K562 (cell line): ENCODE data around the gene PRDM16. TPM values are rescaled to one million over a fixed set of nuclear protein-coding genes. Genes with fewer than 3 reads are reported as not detected.

ENCODE experiments used
- ATAC-seq: fragments of 200-7000 bp; cut with Tn5 transposase; 3 replicates; pipeline ENCODE4 v1.9.1; 2020; ENCODE audit warnings: moderate library complexity
- BruUV-seq: library from RNA; stranded (reverse); fragments of 400-500 nt; replicated peaks from 2 replicates; lab custom pipeline; 2021; lab: Mats Ljungman, UMichigan
- CTCF ChIA-PET: fragments of 300-600 bp; formaldehyde crosslinking; extraction: SDS; loops from one replicate; lab custom pipeline; 2021; ENCODE audit warnings: low intra/inter-chr PET ratio; lab: Yijun Ruan, JAX
- POLR2A ChIA-PET: fragments of 300-600, 350-650 bp; sonication (Branson Sonifier 250); formaldehyde crosslinking; extraction: SDS; loops from one replicate; lab custom pipeline; 2021; ENCODE audit warnings: antibody characterized with exemption, inconsistent platforms; lab: Yijun Ruan, JAX
- DNase-seq, 4 experiments: peaks; one replicate each; pipeline versions ENCODE4 v3.0.0 to v3.0.0-alpha.2; 2011 to 2018; ENCODE audit warnings: low spot score in 3 of 4, mixed read lengths in 3 of 4; ENCODE audit errors: extremely low read depth in 1 of 4
- FAIRE-seq: peaks from 2 replicates; lab custom pipeline; 2011; peaks lifted over from hg19 to GRCh38; lab: Jason Lieb, UNC
- H2AFZ ChIP-seq: 2 replicates; pipeline ENCODE4 v1.6.0; 2011; ENCODE audit warnings: low read depth, low read length, control low read depth, inconsistent platforms
- H3K27ac ChIP-seq: fragments of 200-600 bp; 3 replicates; pipeline ENCODE4 v1.8.0; 2011; ENCODE audit warnings: low read depth, mild to moderate bottlenecking, control low read depth, inconsistent platforms, low read length, moderate library complexity, mixed read lengths; ENCODE audit errors: extremely low read depth
- H3K27me3 ChIP-seq, 2 experiments: fragments of 300-600 bp in 1 of 2; 2 replicates in 1 of 2; 3 replicates in 1 of 2; pipeline versions ENCODE4 v1.6.0 to v1.8.0; 2011; ENCODE audit warnings: inconsistent platforms in 2 of 2, low read length in 2 of 2, mild to moderate bottlenecking in 1 of 2, mixed read lengths in 1 of 2, moderate library complexity in 1 of 2; ENCODE audit not compliant: control insufficient read depth in 2 of 2, insufficient read depth in 2 of 2
- H3K36me3 ChIP-seq: fragments of 300-600 bp; 3 replicates; pipeline ENCODE4 v1.8.0; 2011; ENCODE audit warnings: mild to moderate bottlenecking, low read length, inconsistent platforms; ENCODE audit not compliant: control insufficient read depth, insufficient read depth
- H3K4me1 ChIP-seq, 2 experiments: fragments of 200-600 bp in 1 of 2; replicated peaks in 1 of 2; 2 replicates in 1 of 2; 3 replicates in 1 of 2; pipeline versions ENCODE4 v1.5.1 to v1.8.0; 2011; ENCODE audit warnings: inconsistent platforms in 2 of 2, low read length in 2 of 2, mild to moderate bottlenecking in 1 of 2, mixed read lengths in 1 of 2, moderate library complexity in 1 of 2; ENCODE audit not compliant: control insufficient read depth in 2 of 2, insufficient read depth in 2 of 2
- H3K4me2 ChIP-seq: 2 replicates; pipeline ENCODE4 v1.6.1; 2011; ENCODE audit warnings: low read length, control low read depth, inconsistent platforms, mixed read lengths; ENCODE audit not compliant: insufficient read depth
- H3K4me3 ChIP-seq: fragments of 200-600 bp; sonication (generic), shearing (Covaris generic); 2 replicates; pipeline ENCODE4 v1.5.1; 2016; ENCODE audit warnings: control low read depth, inconsistent platforms
- H3K79me2 ChIP-seq: fragments of 200-600 bp; 3 replicates; pipeline ENCODE4 v1.8.0; 2011; ENCODE audit warnings: low read length, inconsistent platforms; ENCODE audit not compliant: control insufficient read depth, insufficient read depth
- H3K9ac ChIP-seq, 2 experiments: 2 replicates each; pipeline versions ENCODE4 v1.6.0 to v1.6.1; 2011; ENCODE audit warnings: low read depth in 2 of 2, low read length in 2 of 2, control low read depth in 1 of 2, inconsistent platforms in 1 of 2, mild to moderate bottlenecking in 1 of 2, mixed read lengths in 1 of 2; ENCODE audit not compliant: insufficient read depth in 1 of 2
- H3K9me1 ChIP-seq: one replicate; pipeline ENCODE4 v1.6.0; 2011; ENCODE audit warnings: inconsistent platforms, mild to moderate bottlenecking, low read length, moderate library complexity; ENCODE audit not compliant: control insufficient read depth, insufficient read depth
- H3K9me3 ChIP-seq: replicated peaks from 2 replicates; pipeline ENCODE4 v1.5.1; 2011; ENCODE audit warnings: low read depth, low read length, inconsistent platforms; ENCODE audit not compliant: control insufficient read depth, insufficient read depth
- H4K20me1 ChIP-seq: replicated peaks from 2 replicates; pipeline ENCODE4 v1.6.1; 2011; ENCODE audit warnings: low read length, inconsistent platforms, mixed read lengths; ENCODE audit not compliant: control insufficient read depth, insufficient read depth
- FOXA3 ChIP-seq, 2 experiments: fragments of 450-650 bp in 1 of 2; sonication (generic) in 1 of 2; formaldehyde crosslinking; IDR thresholded peaks in 1 of 2; conservative IDR thresholded peaks in 1 of 2; 2 replicates each; pipeline versions ENCODE4 v1.4.0 to v1.8.0; 2020 to 2022; ENCODE audit warnings: mild to moderate bottlenecking in 2 of 2, missing genetic modification reagents in 1 of 2
- KLF13 ChIP-seq: fragments of 450-650 bp; IDR thresholded peaks from 2 replicates; pipeline ENCODE4 v1.6.1; 2016; ENCODE audit warnings: missing genetic modification characterization, low read depth, mild to moderate bottlenecking, missing compliant biosample characterization, moderate library complexity, borderline replicate concordance
- KLF6 ChIP-seq: fragments of 250-450 bp; sonication (Bioruptor Pico); IDR thresholded peaks from 2 replicates; pipeline ENCODE4 v1.4.0; 2020; ENCODE audit warnings: mild to moderate bottlenecking, moderate library complexity, borderline replicate concordance
- NFE2 ChIP-seq: IDR thresholded peaks from 2 replicates; pipeline ENCODE4 v1.6.1; 2014; ENCODE audit warnings: antibody characterized with exemption, low read depth
- RBM14 ChIP-seq: fragments of 200-400 bp; formaldehyde crosslinking; IDR thresholded peaks from 2 replicates; pipeline ENCODE4 v1.6.1; 2018; ENCODE audit warnings: low read depth, mild to moderate bottlenecking, low read length, moderate library complexity, borderline replicate concordance; ENCODE audit not compliant: insufficient read depth
- TRIM25 ChIP-seq: fragments of 450-650 bp; IDR thresholded peaks from 2 replicates; pipeline ENCODE4 v1.7.0; 2016; ENCODE audit warnings: borderline replicate concordance
- ZBTB26 ChIP-seq: fragments of 450-650 bp; formaldehyde crosslinking; IDR thresholded peaks from 2 replicates; pipeline ENCODE4 v1.4.0; 2022; ENCODE audit warnings: missing genetic modification characterization
- ZNF24 ChIP-seq: fragments of 450-650 bp; IDR thresholded peaks from 2 replicates; pipeline ENCODE4 v1.6.1; 2016
- WGBS: fragments of 100-300 bp; shearing (Covaris generic); methylation state at CpG from one replicate; pipeline ENCODE4 v1.1.6; 2016; ENCODE audit warnings: low coverage, mixed read lengths; ENCODE audit not compliant: insufficient coverage; ENCODE audit errors: missing lambda C conversion rate; 5-methylcytosine and 5-hydroxymethylcytosine counted together
- in situ Hi-C: fragments of 300-500 bp; cut with MboI; formaldehyde crosslinking; loops from 4 replicates; pipeline ENCODE4 v1.15.0; 2018; ENCODE audit warnings: inconsistent platforms, mixed read lengths
- intact Hi-C: fragments of 100-400 bp; cut with micrococcal nuclease; formaldehyde crosslinking; loops from 2 replicates; pipeline ENCODE4 v1.14.2; 2022
- polyA plus RNA-seq, 8 experiments: library from polyadenylated mRNA; depleted of rRNA in 4 of 8; stranded (reverse) in 5 of 8; unstranded in 3 of 8; fragments of >200 nt; fragmentation: Nextera tagmentation in 2 of 8; fragmentation: Illumina TruSeq in 1 of 8; extraction: Ambion mirVana in 2 of 8; extraction: Trizol in 1 of 8; gene quantifications; 2 replicates each; pipeline versions ENCODE4 v1.2.1 to v1.2.3, GENCODE V29; 2011 to 2014; ENCODE audit warnings: inconsistent platforms in 1 of 8, missing spikeins in 1 of 8
- total RNA-seq, 7 experiments: library from RNA; depleted of rRNA in 6 of 7; stranded (reverse); fragments of >200 nt in 6 of 7; fragmentation: Illumina TruSeq in 2 of 7; extraction: Trizol in 2 of 7; gene quantifications; 2 replicates each; pipeline versions ENCODE4 v1.2.1 to v1.2.3, GENCODE V29; 2011 to 2021; ENCODE audit warnings: low replicate concordance in 1 of 7

PRDM16 gene
- total and polyA plus RNA-seq, 9 of the 15 experiments (the other 6 are each of a cell fraction or from before 2014, with no cell fraction given), result 0.10 to 0.27 TPM; not detected in 7

GRCh38 chr1:3072391-3073185, 3.6 kb downstream of the PRDM16 start:
- Histone ChIP-seq H3K9me1 (no peaks in the 10 kb centered on the region), H3K9me3 (no peaks in the 10 kb centered on the region), H2AFZ (no peak overlapping the region), H3K36me3 (no peaks in the 10 kb centered on the region), H3K27ac (no peak overlapping the region), H3K79me2 (no peaks in the 10 kb centered on the region), H3K9ac (no peak overlapping the region), H3K4me3 (no peak overlapping the region), H3K4me1 (peaks cover 0 to 5% of the 10 kb centered on the region in 2 experiments; a peak in 1 of 5 replicates), H4K20me1 (peaks cover 9% of the 10 kb centered on the region; the same call in 1 of the 2 replicates), H3K4me2 (no peak overlapping the region), H3K27me3 (peaks cover 21 to 43% of the 10 kb centered on the region in 2 experiments)
- POLR2A ChIA-PET, result interaction anchor here (0.5 to 0.6 kb wide), 3 partner anchors 12 to 58 kb away, joined by 3 read pairs; no protein-coding TSS in a partner anchor
- intact Hi-C loops, result no loop called here
- ATAC-seq (no peak), DNase-seq (no peak), FAIRE-seq (no peak)
- no peak for TF ChIP-seq NFE2
- no peak for TF ChIP-seq ZBTB26
- no TSS peak for BruUV-seq
- CTCF ChIA-PET, result no interaction called here
- in situ Hi-C loops, result no loop called here
- 8% methylated on average over 32 of the region's 32 CpGs for WGBS

- POLR2A ChIA-PET, result interaction anchor here (0.5 to 0.6 kb wide), 2 partner anchors 18 to 57 kb away, joined by 3 read pairs; no protein-coding TSS in a partner anchor
- Histone ChIP-seq H3K9me1 (no peaks in the 10 kb centered on the region), H3K9me3 (no peaks in the 10 kb centered on the region), H3K4me1 (peaks cover 0 to 5% of the 10 kb centered on the region in 2 experiments; a peak in 1 of 5 replicates), H3K9ac (no peak overlapping the region), H3K27me3 (peaks cover 23 to 49% of the 10 kb centered on the region in 2 experiments), H2AFZ (no peak overlapping the region), H3K79me2 (no peaks in the 10 kb centered on the region), H3K27ac (no peak overlapping the region), H4K20me1 (peaks cover 9% of the 10 kb centered on the region; the same call in 1 of the 2 replicates), H3K4me2 (no peak overlapping the region), H3K4me3 (no peak overlapping the region), H3K36me3 (no peaks in the 10 kb centered on the region)
- no peak for FAIRE-seq
- intact Hi-C loops, result no loop called here
- CTCF ChIA-PET, result no interaction called here
- under 1% methylated on average over 9 of the region's 9 CpGs for WGBS
- no peak for DNase-seq
- BruUV-seq, result no TSS peak
- in situ Hi-C loops, result no loop called here
- no peak for ATAC-seq
- TF ChIP-seq TRIM25 (no peak), KLF13 (tag) (no peak), RBM14 (no peak), ZNF24 (no peak), KLF6 (CRISPR knock-in tag) (no peak), FOXA3 (CRISPR knock-in tag; conservative IDR thresholded peaks at IDR 0.05 in 1 of 2, IDR thresholded peaks at IDR 0.05 in 1 of 2) (no peak)
These were observed 4.1 kb downstream of the PRDM16 start for GRCh38 chr1:3073186-3073488.
